GM19467 (cell line): ENCODE data around the gene S100A12.
"Not testable (repeated sequence)": the region's sequence is repeated elsewhere in the genome, so short reads cannot be mapped to it uniquely, and the experiment has no call there.

ENCODE experiments used
- ATAC-seq: cut with Tn5 transposase; IDR thresholded peaks from one replicate; pipeline ENCODE4 v1.9.1; 2021; ENCODE audit warnings: mild to moderate bottlenecking, moderate library complexity; ENCODE audit not compliant: unreplicated experiment

S100A12 gene

DNA sequence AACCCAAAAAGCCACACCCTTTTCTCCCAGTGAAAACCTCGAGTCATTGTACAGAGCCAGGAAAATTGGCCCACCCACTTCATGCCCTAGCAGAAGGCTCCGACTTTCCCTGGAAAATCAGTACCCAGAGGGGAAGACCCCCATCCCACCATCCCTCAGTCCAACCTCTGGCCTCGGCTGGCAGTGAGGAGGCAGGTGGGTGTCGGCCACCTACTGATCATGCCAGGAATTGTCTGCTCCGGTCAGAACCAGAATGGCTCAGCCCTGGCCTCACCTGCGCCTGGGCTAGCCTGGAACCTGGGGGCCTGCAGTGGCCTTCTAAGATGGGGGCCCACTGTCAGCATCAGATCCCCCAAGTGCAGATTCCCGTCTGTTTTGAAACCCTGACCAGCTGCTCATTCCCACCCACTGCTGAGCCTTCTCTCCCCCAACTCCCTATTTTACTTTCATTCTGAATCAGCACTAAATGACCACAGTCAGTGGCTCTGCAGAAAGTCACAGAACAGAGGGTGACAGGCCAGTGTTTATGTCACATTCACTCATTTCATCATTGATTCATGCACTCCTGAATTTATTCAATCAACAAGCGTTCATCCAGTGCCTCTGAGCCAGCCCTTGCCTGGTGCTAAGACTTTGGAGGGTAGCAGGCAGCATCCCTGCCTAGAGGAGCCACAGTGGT, 20.8 kb downstream of the S100A12 start:
- ATAC-seq, result no peak

GRCh38 chr1:153353226-153353947, 22.0 kb downstream of the S100A12 start:
- no peak for ATAC-seq

GRCh38 chr1:153352523-153352922, 22.9 kb downstream of the S100A12 start:
- ATAC-seq, result no peak

- ATAC-seq, result no peak
These were observed 25.0 kb downstream of the S100A12 start for GRCh38 chr1:153350321-153350957.

GRCh38 chr1:153349363-153350320, 25.8 kb downstream of the S100A12 start:
- ATAC-seq, result no peak

- ATAC-seq, result no peak
These were observed 26.7 kb downstream of the S100A12 start, which contains the start of gene PGLYRP4 for GRCh38 chr1:153348511-153349362. TSS of gene PGLYRP4 (minus strand) at chr1:153348841. CDS start at chr1:153347932, 909 bp downstream.

GRCh38 chr1:153347856-153348255, 27.6 kb downstream of the S100A12 start:
- no peak for ATAC-seq

GRCh38 chr1:153347049-153347448, 28.4 kb downstream of the S100A12 start:
- ATAC-seq, result not testable (repeated sequence)

DNA sequence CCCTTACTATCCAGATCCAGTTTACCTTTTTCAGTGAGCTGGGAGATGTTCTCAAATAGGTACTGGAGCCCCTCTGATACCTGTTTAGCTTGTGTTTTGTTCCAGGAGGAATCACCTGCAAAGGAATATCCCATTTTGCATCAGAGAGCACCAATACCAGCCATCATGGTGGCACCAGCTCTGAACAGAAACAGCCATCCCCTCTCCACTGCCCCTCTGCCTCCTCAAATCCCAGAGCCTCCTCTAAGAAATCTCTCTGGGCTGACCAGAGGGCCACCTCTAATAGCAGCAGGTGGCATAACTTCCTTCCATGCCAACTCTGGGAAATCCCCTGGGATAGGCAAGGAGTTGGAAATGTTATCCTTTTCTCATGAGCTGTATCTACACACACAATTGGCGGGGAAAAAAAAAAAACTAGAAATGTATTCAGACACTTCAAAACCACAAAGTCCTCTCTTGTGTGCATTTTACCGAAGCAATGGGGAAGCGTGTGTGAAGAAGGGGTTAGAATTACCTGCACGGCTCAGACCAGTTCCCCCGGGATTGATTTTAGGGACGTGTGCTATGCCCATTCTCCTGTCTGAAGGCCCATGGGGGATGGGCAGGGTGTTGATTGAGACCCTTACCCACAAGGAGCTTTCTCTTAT, 29.2 kb downstream of the S100A12 start:
- no peak for ATAC-seq

DNA sequence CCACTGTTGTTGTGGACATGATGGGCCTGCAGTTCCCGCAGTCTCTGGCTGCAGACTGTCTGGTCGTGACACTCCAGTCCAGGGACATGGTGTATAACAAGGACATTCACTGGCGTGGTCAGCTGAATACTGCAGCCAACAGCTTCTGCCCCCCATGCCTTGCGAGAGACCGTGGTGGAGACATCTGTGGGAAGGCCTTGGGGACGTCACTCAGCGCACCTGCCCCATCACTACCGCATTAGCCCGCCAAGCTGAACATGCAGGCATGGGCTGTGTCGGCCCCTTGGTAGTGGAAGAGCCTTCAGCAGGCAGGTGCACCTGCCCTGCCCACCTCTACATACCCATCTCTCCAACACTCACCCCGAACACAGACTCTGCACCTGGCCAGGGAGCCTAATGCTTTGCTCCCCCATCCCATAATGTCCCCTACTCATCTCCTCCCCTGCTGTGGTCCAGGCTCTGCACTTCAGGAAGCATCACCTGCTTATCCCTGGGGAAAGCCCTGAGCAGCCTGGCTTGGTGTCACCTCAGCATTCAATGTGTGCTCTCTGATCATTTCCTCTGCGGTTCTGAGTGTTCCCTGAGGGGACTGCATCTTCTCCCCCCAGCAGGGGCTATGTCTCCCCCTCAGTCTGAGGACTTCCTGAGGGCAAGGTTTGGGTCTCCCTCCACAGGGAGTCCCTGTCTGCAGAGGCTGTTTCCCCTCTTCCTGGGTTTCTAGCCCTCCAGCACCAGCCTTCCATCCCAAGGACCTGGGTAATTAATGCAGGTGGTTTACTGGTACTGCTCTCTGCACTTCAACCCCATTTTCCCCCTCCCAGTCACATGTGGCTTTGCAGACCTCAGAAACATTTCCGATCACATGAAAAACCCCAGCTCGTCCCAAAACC, 30.0 kb downstream of the S100A12 start:
- ATAC-seq, result no peak

- ATAC-seq, result no peak
These were observed 30.7 kb downstream of the S100A12 start for GRCh38 chr1:153344718-153345025.

- ATAC-seq, result no peak
These were observed 31.4 kb downstream of the S100A12 start for GRCh38 chr1:153343811-153344717.

DNA sequence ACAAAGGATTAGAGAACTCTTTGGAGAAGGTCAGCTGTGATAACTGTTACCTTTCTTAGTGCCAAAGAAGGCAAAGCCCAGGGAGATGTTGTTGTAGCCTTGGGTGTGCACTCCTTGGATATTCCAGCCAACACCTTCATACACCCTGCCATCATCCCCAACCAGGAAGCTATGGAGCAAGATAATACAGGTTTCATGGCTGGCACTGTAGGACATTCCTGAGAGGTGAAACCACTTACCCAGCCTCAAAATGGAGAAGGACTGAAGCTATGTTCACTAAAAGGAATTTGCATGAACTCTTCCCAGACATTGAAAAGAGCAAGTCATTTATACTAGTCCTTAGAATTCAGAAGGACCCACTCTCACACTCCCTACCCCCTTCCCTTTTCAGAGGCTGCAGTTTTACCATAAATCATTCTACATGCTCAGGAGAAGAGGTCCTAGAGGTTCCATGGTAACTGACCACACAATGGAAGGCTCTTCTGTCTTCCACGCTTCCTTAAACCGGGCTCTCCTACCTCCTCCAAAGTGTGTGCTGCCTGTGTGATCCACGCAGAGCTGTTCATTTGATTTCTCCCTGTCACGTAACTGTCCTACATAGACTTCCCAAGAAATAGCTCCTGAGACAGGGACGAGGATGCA, 32.3 kb downstream of the S100A12 start:
- no peak for ATAC-seq

GRCh38 chr1:153342178-153342577, 33.2 kb downstream of the S100A12 start:
- ATAC-seq, result no peak

- no peak for ATAC-seq
These were observed 33.9 kb downstream of the S100A12 start for GRCh38 chr1:153341431-153341934.

DNA sequence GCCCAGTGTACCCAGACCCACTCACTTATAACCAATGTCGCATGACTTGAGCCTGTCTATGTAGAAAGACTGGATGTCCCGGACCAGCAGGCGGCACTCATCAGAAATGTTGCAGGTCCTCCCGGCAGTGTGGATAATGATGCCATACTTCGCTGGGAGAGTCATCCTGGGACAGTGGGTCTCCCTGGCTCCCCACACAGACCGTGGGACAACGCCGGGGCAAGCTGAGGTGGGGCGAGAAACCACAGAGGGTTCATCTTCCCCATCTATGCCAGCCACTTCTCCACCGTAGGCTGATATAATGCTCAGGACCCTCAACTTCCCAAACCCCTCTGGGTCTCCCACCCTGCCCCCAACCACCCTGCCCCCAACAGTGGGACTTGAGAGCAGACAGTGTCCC, 35.1 kb downstream of the S100A12 start:
- ATAC-seq, result no peak

- ATAC-seq, result no peak
These were observed 35.6 kb downstream of the S100A12 start for GRCh38 chr1:153339802-153340201.
